GM19043 (cell line): Measurements from ENCODE around the gene ELF1.
A peak's percentile ranks its signal among the peaks of the same experiment; 100 is the strongest.
"Not testable (repeated sequence)": the region's sequence is repeated elsewhere in the genome, so short reads cannot be mapped to it uniquely, and the experiment has no call there.

Experiments used
- ATAC-seq: cut with Tn5 transposase; IDR thresholded peaks from one replicate; pipeline ENCODE4 v1.9.1; 2021; ENCODE audit warnings: low read depth; ENCODE audit not compliant: unreplicated experiment

ELF1 gene

GRCh38 chr13:41048640-41049039, 29.5 kb upstream of the ELF1 start:
- ATAC-seq: no peak

DNA sequence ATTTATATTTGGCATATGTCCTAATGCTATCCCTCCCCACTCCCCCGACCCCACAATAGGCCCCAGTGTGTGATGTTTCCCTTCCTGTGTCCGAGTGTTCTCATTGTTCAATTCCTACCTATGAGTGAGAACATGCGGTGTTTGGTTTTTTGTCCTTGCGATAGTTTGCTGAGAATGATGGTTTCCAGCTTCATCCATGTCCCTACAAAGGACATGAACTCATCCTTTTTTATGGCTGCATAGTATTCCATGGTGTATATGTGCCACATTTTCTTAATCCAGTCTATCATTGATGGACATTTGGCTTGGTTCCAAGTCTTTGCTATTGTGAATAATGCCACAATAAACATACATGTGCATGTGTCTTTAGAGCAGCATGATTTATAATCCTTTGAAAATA, 23.3 kb upstream of the ELF1 start:
- ATAC-seq: not testable (repeated sequence)

- ATAC-seq: no peak
Measured at GRCh38 chr13:41040584-41041334, 21.6 kb upstream of the ELF1 start.

GRCh38 chr13:41039746-41040145, 20.6 kb upstream of the ELF1 start:
- no peak for ATAC-seq

DNA sequence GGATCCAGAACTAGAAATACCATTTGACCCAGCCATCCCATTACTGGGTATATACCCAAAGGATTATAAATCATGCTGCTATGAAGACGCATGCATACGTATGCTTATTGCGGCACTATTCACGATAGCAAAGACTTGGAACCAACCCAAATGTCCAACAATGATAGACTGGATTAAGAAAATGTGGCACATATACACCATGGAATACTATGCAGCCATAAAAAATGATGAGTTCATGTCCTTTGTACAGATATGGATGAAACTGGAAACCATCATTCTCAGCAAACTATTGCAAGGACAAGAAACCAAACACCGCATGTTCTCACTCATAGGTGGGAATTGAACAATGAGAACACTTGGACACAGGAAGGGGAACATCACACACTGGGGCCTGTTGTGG, 17.4 kb upstream of the ELF1 start:
- not testable (repeated sequence) for ATAC-seq

- ATAC-seq: no peak
Measured at GRCh38 chr13:41034881-41035280, 15.8 kb upstream of the ELF1 start.

GRCh38 chr13:41034382-41034781, 15.3 kb upstream of the ELF1 start:
- ATAC-seq: no peak

DNA sequence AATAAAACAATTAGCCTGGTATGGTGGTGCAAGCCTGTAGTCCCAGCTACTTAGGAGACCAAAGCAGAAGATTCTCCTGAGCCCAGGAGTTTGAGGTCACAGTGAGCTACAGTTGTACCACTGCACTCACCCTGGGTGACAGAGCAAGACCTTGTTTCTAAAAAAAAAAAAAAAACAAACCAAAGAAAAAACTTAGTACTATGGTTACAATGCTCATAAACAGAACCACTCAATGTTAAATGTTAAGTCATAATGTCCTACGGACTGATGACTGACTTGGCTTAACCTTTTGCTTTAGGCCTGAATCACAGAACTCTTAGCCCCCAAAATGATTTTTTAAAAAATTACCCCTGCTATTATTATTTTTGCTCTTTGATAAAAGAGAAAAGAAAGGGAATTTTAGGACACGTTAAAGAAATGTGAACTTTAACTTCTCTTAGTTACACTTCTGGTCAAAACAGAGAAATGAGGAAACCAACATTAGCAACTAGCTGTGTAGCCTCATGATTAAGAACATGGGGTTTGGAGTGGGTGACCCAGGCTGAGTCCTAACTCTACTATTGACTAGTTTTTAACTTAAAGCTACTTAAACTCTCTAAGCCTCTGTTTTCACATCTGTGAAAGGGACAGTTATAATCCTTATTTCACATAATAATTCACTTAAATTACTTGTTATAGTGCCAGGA, 13.7 kb upstream of the ELF1 start:
- ATAC-seq: no peak

DNA sequence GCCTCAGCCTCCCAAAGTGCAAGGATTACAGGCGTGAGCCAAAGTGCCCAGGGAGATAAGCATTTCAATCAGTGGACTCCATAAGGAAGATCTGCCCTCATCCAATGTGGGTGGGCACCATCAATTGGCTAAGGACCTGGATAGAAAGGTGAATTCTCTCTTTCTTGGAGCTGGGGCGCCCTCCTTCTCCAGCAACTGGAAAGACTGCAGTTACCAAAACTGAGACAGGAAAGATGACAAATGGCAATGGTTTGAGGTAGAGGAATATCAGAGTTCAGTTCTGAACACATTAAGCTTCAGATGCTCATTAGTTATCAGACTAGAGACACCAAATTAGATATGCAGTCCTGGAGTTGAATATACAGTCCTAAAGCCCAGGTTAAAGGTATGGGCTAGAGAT, 10.5 kb upstream of the ELF1 start:
- ATAC-seq: no peak

DNA sequence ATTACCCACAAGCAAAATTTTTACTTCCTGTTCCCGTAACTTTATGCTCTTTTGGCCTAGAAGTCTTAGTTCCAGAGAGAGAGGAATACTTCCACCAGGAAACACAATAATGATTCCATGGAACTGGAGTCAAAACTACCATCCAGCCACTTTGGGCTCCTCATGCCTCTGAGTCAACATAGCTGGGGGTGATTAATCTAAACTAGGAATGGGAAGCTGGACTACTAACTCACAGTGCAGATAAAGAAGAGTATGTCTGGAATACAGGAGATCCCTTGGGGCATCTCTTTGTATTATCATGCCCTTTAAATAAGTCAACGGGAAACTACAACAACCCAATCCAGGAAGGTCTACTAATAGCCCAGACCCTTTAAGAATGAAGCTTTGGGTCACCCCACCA, 8.9 kb upstream of the ELF1 start:
- no peak for ATAC-seq

GRCh38 chr13:41026788-41027187, 7.7 kb upstream of the ELF1 start:
- ATAC-seq: no peak

DNA sequence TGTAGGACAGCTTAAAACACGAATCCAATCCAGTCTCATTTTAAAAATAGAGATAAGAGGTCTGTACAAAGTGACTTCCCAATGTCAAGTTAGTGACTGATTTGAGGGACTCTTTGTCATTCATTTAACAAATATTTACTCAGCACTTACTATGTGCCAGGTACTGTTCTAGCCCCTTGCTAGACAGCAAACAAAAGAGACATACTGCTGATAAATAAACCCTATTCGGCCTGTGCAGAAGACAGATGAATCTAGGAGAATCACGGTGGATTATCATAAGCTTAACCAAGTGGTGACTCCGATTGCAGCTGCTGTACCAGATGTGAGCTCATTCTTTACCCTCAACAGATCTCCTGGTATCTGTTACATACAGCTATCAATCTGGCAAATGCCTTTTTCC, 6.4 kb upstream of the ELF1 start:
- no peak for ATAC-seq

DNA sequence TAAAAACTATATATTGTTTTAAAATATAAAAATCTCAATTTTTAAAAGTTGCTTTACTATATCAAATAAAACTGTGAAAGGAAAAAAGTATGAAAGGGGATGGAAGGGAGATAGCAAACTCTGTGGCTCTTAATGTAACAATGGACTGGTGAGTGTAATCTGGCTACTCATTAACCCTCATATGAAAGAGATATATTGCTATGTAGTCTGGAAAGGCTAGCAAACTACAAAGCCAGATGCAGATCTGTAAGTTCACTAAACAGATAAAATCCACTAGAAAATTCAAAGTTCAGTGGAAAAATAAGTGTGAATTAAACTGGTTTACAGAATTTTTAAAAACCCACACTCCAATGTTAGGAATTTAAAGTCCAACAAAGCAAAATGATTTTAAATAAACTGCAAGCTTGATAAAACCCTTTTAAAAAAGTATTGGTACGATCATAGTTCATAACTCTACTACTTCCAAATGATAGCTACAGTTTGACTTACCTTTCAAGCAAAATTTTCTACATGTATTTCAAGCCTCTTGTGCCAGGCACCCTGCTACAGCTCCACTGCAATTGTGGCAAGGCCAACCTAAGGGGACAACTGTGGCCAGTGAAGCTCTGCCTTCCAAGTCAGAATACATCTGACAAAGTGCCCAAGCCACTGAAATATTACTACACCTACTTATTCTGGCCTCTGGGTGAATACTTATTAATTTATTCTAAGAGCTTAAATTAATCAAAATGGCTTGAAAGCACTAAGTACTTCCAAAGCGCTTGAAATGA, 647 bp upstream of the ELF1 start:
- ATAC-seq: peak; percentile 38

GRCh38 chr13:41018602-41018948, 541 bp downstream of the ELF1 start:
- no peak for ATAC-seq

DNA sequence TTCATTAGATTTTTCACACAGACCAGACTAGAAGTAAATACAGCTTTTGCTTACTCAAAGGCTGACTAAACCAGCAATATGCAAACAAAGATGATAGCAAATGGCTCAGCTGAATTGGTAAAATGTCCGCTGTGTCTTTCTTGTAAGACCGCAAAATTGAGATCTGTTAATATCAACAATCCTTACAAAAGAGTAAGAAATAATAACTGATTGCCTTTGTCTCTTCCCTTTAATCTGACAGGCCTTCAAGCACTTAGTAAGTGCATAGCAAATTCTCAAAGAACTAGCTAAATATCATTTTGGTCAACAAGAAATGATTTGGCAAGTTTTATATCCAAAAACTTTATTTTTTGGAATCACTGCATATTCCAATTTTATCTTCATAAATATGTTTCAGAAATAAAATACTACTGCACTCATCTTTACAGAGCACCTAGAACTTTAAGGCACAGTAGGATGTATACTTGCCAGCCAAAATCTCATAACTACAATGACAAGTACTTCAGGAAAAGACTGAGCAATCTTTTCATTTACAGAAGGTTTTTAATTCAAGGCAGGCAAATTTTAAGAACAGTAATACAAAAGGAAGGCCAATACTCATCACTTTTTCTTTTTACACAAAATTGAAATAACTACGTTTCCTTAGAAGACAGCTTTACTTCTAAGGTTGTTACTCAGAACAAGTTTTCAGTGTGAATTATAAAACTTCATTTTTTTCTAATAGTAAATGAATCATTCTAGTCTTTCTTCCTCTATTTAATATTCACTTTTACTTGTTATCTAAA, 1.1 kb downstream of the ELF1 start:
- ATAC-seq: no peak

GRCh38 chr13:41017159-41017558, 2.0 kb downstream of the ELF1 start:
- no peak for ATAC-seq

GRCh38 chr13:41015920-41016319, 3.2 kb downstream of the ELF1 start:
- ATAC-seq: no peak

GRCh38 chr13:41013835-41014234, 5.3 kb downstream of the ELF1 start:
- ATAC-seq: no peak

DNA sequence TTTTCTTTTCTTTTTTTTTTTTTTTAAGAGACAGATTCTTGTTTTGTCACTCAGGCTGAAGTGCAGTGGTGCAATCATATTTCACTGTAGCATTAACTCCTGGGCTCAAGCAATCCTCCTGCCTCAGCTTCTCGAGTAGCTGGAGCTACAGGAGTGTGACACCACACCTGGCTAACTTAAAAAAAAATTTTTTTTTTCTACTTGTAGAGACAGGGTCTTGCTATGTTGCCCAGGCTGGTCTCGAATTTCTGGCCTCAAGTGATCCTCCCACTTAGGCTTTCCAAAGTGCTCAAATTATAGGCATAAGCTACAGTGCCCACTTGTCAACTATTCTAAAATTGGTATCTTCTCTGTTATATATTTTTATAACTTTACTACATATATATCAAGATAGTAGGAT, 6.6 kb downstream of the ELF1 start:
- no peak for ATAC-seq

GRCh38 chr13:41011382-41011956, 7.6 kb downstream of the ELF1 start:
- no peak for ATAC-seq
